Esophagus muscularis mucosa (tissue), 4 donors: ENCODE data around the gene ATP10B. TPM values are rescaled to one million over a fixed set of nuclear protein-coding genes. Genes with fewer than 3 reads are reported as not detected.

Source experiments
- DNase-seq: peaks from one replicate; pipeline ENCODE4 v3.0.0-alpha.2; 2017; ENCODE audit errors: extremely low spot score
- H3K27ac ChIP-seq, 4 donors: fragments of 200-600 bp; sonication (generic); replicated peaks in 1 of 4; 1 replicate in 3 of 4; 2 replicates in 1 of 4; pipeline ENCODE4 v1.5.1; 2016 to 2019; ENCODE audit warnings: mild to moderate bottlenecking in 1 of 4
- H3K27me3 ChIP-seq, 4 donors: fragments of 200-600 bp; sonication (generic); one replicate each; pipeline versions ENCODE4 v1.5.1 to v1.6.0; 2016 to 2019
- H3K36me3 ChIP-seq, 4 donors: fragments of 200-600 bp; sonication (generic); one replicate each; pipeline ENCODE4 v1.5.1; 2016 to 2019
- H3K4me1 ChIP-seq, 4 donors: fragments of 200-600 bp; sonication (generic); one replicate each; pipeline ENCODE4 v1.5.1; 2016 to 2019
- H3K4me3 ChIP-seq, 4 donors: fragments of 200-600 bp; sonication (generic); 1 replicate in 2 of 4; 2 replicates in 2 of 4; pipeline ENCODE4 v1.5.1; 2016 to 2019; ENCODE audit warnings: mild to moderate bottlenecking in 4 of 4, moderate library complexity in 1 of 4
- H3K9me3 ChIP-seq, 4 donors: fragments of 200-600 bp; sonication (generic); 1 replicate in 3 of 4; 2 replicates in 1 of 4; pipeline ENCODE4 v1.5.1; 2016 to 2019
- EP300 ChIP-seq: sonication (generic); formaldehyde crosslinking; IDR thresholded peaks from one replicate; pipeline ENCODE4 v1.6.1; 2017; ENCODE audit warnings: antibody characterized with exemption
- POLR2A ChIP-seq: fragments of 450-650 bp; IDR thresholded peaks from one replicate; pipeline ENCODE4 v1.6.1; 2017; ENCODE audit warnings: antibody characterized with exemption, moderate library complexity, mild to moderate bottlenecking, low read depth
- POLR2AphosphoS5 ChIP-seq, 2 donors: sonication (generic); formaldehyde crosslinking; IDR thresholded peaks; one replicate each; pipeline ENCODE4 v1.6.1; 2017; ENCODE audit warnings: antibody characterized with exemption in 2 of 2
- WGBS: methylation state at CpG from one replicate; pipeline ENCODE4 v1.1.5; 2018; 5-methylcytosine and 5-hydroxymethylcytosine counted together
- intact Hi-C: fragments of 100-400 bp; cut with DNase I; formaldehyde crosslinking; loops from one replicate; pipeline ENCODE4 v1.15.1; 2023
- total RNA-seq, 4 donors: library from RNA; depleted of rRNA; stranded (reverse); fragments of >200 nt; gene quantifications; one replicate each; pipeline versions ENCODE4 v1.1.0 to v1.2.1, GENCODE V29; 2016
- TF ChIP-seq, protein P1 (sequence below), 3 experiments: fragments of 200-600 bp in 2 of 3; fragments of 450-650 bp in 1 of 3; sonication (generic) in 2 of 3; IDR thresholded peaks; one replicate each; pipeline ENCODE4 v1.5.1; 2017 to 2019; ENCODE audit warnings: antibody characterized with exemption in 3 of 3, mild to moderate bottlenecking in 2 of 3, moderate library complexity in 1 of 3

The ATP10B gene
- total RNA-seq, 4 donors from 2014 or later, result 0.42 to 1.1 (median 0.79) TPM

DNA sequence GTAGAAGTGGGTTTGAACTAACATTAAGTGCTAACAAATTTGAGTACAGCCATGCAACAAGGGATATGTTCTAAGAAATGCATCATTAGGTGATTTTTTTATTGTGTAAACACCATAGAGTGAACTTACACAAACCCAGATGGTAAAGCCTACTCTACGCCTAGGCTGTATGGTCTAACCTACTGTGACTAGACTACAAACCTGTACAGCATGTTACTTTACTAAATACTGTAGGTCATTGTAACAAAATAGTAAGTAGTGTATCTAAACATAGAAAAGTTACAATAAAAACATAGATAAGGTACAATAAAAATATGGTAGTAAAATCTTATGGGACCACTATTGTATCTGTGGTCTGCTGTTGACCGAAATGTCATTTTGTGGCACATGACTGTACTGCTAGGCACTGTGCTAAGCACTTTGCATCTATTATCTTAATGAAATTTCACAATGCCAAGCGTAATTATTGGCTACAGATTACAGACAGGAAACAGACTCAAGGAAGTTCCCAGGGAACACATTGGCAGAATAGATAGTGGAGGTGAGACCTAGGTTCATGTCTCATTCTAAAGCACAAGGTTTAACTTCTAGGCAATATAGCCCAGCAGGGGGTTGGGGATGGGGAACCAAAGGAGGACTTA, 62.7 kb downstream of the ATP10B start:
- H3K27ac ChIP-seq, result no peak overlapping the region
- H3K4me1 ChIP-seq, result no peaks in the 10 kb centered on the region
- no peak overlapping the region for H3K4me3 ChIP-seq
- no peaks in the 10 kb centered on the region for H3K9me3 ChIP-seq
- no peak for DNase-seq
- intact Hi-C loops, result no loop called here
- H3K36me3 ChIP-seq, result no peaks in the 10 kb centered on the region
- H3K27me3 ChIP-seq, result no peaks in the 10 kb centered on the region
- 86% methylated on average over 3 of the region's 3 CpGs for WGBS
- no peak for TF ChIP-seq POLR2A
- no peak for TF ChIP-seq POLR2AphosphoS5 (IDR thresholded peaks at IDR 0.05)
- TF ChIP-seq EP300, result no peak
- TF ChIP-seq, protein P1, sequence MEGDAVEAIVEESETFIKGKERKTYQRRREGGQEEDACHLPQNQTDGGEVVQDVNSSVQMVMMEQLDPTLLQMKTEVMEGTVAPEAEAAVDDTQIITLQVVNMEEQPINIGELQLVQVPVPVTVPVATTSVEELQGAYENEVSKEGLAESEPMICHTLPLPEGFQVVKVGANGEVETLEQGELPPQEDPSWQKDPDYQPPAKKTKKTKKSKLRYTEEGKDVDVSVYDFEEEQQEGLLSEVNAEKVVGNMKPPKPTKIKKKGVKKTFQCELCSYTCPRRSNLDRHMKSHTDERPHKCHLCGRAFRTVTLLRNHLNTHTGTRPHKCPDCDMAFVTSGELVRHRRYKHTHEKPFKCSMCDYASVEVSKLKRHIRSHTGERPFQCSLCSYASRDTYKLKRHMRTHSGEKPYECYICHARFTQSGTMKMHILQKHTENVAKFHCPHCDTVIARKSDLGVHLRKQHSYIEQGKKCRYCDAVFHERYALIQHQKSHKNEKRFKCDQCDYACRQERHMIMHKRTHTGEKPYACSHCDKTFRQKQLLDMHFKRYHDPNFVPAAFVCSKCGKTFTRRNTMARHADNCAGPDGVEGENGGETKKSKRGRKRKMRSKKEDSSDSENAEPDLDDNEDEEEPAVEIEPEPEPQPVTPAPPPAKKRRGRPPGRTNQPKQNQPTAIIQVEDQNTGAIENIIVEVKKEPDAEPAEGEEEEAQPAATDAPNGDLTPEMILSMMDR (IDR thresholded peaks at IDR 0.05), result no peak

DNA sequence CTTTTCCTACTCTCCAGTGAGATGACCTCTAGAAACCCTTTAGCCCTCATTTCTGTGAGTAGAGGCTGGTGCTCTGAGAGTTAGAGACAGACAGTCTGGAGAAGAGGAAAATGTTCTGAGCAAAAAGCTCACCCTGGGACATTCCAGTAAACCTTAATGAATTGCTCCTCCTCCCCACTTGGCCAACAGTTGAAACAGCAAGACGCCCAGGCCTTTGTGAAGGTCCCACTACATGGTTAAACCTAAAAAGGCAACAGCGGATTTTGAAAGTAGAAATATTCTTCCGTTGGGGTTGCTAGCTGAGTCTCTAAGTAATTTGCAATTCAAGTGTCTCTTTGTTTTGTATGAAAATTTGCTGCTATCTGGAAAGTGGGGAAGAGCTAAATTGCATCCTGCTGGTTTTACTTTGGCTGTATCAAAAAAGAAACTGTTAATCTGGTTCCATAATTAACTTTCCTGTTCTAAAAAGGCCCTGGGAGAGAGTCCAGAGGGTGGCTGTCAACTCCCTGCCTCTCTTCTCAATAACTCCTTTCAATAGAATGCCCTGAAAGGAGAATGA, 63.8 kb downstream of the ATP10B start:
- H3K27me3 ChIP-seq, result no peaks in the 10 kb centered on the region
- DNase-seq, result no peak
- intact Hi-C loops, result no loop called here
- no peak overlapping the region for H3K27ac ChIP-seq
- WGBS, result 67% methylated on average over 3 of the region's 3 CpGs
- no peaks in the 10 kb centered on the region for H3K4me1 ChIP-seq
- no peak for TF ChIP-seq EP300
- H3K36me3 ChIP-seq, result no peaks in the 10 kb centered on the region
- no peak overlapping the region for H3K4me3 ChIP-seq
- no peaks in the 10 kb centered on the region for H3K9me3 ChIP-seq

DNA sequence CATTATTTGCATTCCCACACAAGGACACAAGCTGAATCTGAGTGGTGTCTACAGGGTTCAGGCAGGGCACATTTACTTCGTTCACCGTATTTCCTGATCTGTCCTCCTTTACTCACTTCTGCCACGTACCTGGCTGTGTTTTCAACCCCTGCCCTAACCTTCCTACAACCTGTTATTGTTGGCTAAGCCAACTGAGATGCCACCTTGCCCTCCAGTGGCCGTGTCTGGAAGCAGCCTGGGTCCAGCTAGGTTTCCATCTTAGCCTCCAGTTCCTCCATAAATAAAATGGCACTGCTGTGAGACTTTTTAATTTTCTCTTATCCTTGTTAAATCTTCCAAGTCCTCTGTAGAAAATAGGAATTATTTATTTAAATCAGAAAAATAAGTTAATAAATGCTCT, 64.8 kb downstream of the ATP10B start:
- 65% methylated on average over 4 of the region's 4 CpGs for WGBS
- no peak for DNase-seq
- no peaks in the 10 kb centered on the region for H3K9me3 ChIP-seq
- no peaks in the 10 kb centered on the region for H3K27me3 ChIP-seq
- TF ChIP-seq, protein P1 (IDR thresholded peaks at IDR 0.05), result no peak
- TF ChIP-seq POLR2AphosphoS5 (IDR thresholded peaks at IDR 0.05) (no peak), POLR2A (no peak), EP300 (no peak)
- H3K36me3 ChIP-seq, result no peaks in the 10 kb centered on the region
- no peaks in the 10 kb centered on the region for H3K4me1 ChIP-seq
- intact Hi-C loops, result no loop called here
- no peak overlapping the region for H3K4me3 ChIP-seq
- no peak overlapping the region for H3K27ac ChIP-seq

DNA sequence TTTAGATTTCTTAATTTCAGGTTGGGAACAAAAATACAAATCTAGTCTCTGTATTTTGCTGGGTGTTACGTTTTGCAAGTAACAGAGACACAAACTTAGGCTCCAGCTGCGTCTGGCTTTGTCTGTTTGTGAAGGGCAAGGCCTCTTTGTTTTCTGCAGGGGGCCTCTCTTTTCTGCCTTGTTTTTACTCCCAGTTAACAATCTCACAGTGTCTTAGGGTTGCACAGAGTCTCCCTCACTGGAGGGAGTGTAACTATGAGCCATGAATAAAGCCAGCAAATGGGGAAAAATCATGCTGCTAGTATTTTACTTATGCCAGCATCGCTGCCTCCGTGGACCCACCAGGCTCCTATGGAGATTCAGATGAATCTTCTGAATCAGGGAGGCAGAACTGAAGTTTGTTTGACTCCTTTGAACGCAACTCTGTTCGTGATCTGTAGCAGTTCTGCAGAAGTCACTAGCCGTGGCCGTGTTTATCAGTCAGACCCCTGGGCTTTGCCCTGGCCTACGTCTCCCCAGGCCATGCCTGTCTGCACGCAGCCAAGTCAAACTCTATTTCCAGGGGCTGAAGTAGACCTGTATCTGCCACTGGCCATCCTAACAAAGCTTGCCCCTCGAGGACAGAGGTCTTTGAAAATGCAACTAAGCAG, 77.2 kb downstream of the ATP10B start:
- no peaks in the 10 kb centered on the region for H3K9me3 ChIP-seq
- no peaks in the 10 kb centered on the region for H3K36me3 ChIP-seq
- H3K27ac ChIP-seq, result no peak overlapping the region
- 53% methylated on average over 9 of the region's 11 CpGs for WGBS
- no peaks in the 10 kb centered on the region for H3K27me3 ChIP-seq
- intact Hi-C loops, result no loop called here
- H3K4me3 ChIP-seq, result no peak overlapping the region
- no peaks in the 10 kb centered on the region for H3K4me1 ChIP-seq
- no peak for DNase-seq
- TF ChIP-seq POLR2AphosphoS5 (IDR thresholded peaks at IDR 0.05) (no peak), EP300 (no peak), POLR2A (no peak)
- TF ChIP-seq, protein P1 (IDR thresholded peaks at IDR 0.05), result no peak

DNA sequence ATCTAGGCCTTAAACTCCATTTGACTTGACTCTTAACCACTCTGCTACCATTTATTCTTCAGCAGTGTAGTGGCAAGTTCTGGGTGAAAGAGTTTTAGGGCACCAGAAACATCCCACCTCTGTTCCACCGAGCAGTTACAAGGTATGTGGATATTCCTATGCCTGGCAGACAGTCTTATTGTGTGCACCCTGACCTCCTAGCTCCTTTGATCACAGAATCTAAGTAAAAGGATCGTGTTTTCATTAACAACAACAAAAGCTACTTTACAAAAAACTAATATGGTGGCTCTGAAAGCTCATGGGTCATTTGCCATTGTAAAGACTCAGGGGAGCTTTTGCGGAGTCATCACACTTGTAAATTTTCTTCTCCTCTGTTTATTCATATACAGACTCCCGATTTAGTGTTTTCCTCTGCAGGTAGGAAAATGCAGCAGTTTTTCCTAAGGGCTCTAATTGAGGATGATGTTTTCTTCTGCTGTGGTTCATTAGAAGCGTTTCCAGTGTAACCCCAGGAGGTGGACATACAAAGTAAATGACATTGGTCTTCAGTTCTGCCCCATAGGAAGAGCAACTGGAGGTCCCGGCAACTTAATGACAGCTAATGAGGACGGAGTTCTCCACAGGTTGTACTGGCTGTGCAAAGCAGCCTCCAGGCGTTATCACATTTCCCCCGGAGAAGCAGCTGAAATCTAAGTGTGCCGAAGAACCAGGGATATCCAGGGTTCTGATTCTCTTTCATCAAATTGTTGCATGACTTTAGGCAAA, 78.2 kb downstream of the ATP10B start:
- 75% methylated on average over 10 of the region's 10 CpGs for WGBS
- Histone ChIP-seq H3K4me1 (no peaks in the 10 kb centered on the region), H3K27ac (no peak overlapping the region), H3K4me3 (no peak overlapping the region), H3K36me3 (no peaks in the 10 kb centered on the region), H3K9me3 (no peaks in the 10 kb centered on the region), H3K27me3 (no peaks in the 10 kb centered on the region)
- TF ChIP-seq EP300, result no peak
- no peak for TF ChIP-seq POLR2A
- TF ChIP-seq, protein P1 (IDR thresholded peaks at IDR 0.05), result no peak
- no peak for TF ChIP-seq POLR2AphosphoS5 (IDR thresholded peaks at IDR 0.05)
- intact Hi-C loops, result no loop called here
- no peak for DNase-seq
